MCF 10A (cell line): ENCODE results near the gene EEF1A2. TPM values are rescaled to one million over a fixed set of nuclear protein-coding genes. Genes with fewer than 3 reads are reported as not detected.

Experiments
- BruUV-seq: library from RNA; stranded (reverse); fragments of 400-500 nt; replicated peaks from 2 replicates; lab custom pipeline; 2021; lab: Mats Ljungman, UMichigan
- CTCF ChIA-PET: fragments of 300-600 bp; sonication (Branson Sonifier 250); formaldehyde crosslinking; extraction: SDS; loops from one replicate; lab custom pipeline; 2021; ENCODE audit warnings: antibody characterized with exemption, inconsistent platforms; lab: Yijun Ruan, JAX
- POLR2A ChIA-PET: fragments of 300-600, 350-650 bp; sonication (Branson Sonifier 250); formaldehyde crosslinking; extraction: SDS; loops from one replicate; lab custom pipeline; 2020; ENCODE audit warnings: antibody characterized with exemption, inconsistent platforms; lab: Yijun Ruan, JAX
- DNase-seq: peaks from one replicate; pipeline ENCODE4 v3.0.0-alpha.2; 2018; ENCODE audit not compliant: unreplicated experiment
- H3K27ac Mint-ChIP-seq: one replicate; pipeline ENCODE4 v1.8.0; 2022; ENCODE audit warnings: mild to moderate bottlenecking, low read depth, mixed read lengths; ENCODE audit not compliant: unreplicated experiment
- H3K27me3 Mint-ChIP-seq: one replicate; pipeline ENCODE4 v1.8.0; 2022; ENCODE audit warnings: mixed read lengths; ENCODE audit not compliant: insufficient read depth, unreplicated experiment
- H3K36me3 Mint-ChIP-seq: one replicate; pipeline ENCODE4 v1.8.0; 2022; ENCODE audit warnings: mild to moderate bottlenecking, moderate library complexity, mixed read lengths; ENCODE audit not compliant: insufficient read depth, unreplicated experiment
- H3K4me1 Mint-ChIP-seq: one replicate; pipeline ENCODE4 v1.8.0; 2022; ENCODE audit warnings: mixed read lengths; ENCODE audit not compliant: insufficient read depth, unreplicated experiment
- H3K4me3 Mint-ChIP-seq: one replicate; pipeline ENCODE4 v1.8.0; 2022; ENCODE audit warnings: mild to moderate bottlenecking, moderate library complexity, mixed read lengths; ENCODE audit not compliant: unreplicated experiment
- H3K9me3 Mint-ChIP-seq: one replicate; pipeline ENCODE4 v1.8.0; 2022; ENCODE audit warnings: mixed read lengths; ENCODE audit not compliant: unreplicated experiment
- intact Hi-C: fragments of 100-400 bp; cut with micrococcal nuclease; formaldehyde crosslinking; loops from 2 replicates; pipeline ENCODE4 v1.14.1; 2022
- total RNA-seq: library from RNA; stranded (reverse); gene quantifications from 2 replicates; pipeline ENCODE4 v1.2.3, GENCODE V29; 2022
- TF ChIP-seq, protein P1 (sequence below): fragments of 200-600 bp; IDR thresholded peaks from one replicate; pipeline ENCODE4 v1.8.0; 2022; ENCODE audit warnings: antibody characterized with exemption, mild to moderate bottlenecking; ENCODE audit not compliant: unreplicated experiment

The EEF1A2 gene
- total RNA-seq, 1 experiment from 2014 or later: 3.3 TPM

DNA sequence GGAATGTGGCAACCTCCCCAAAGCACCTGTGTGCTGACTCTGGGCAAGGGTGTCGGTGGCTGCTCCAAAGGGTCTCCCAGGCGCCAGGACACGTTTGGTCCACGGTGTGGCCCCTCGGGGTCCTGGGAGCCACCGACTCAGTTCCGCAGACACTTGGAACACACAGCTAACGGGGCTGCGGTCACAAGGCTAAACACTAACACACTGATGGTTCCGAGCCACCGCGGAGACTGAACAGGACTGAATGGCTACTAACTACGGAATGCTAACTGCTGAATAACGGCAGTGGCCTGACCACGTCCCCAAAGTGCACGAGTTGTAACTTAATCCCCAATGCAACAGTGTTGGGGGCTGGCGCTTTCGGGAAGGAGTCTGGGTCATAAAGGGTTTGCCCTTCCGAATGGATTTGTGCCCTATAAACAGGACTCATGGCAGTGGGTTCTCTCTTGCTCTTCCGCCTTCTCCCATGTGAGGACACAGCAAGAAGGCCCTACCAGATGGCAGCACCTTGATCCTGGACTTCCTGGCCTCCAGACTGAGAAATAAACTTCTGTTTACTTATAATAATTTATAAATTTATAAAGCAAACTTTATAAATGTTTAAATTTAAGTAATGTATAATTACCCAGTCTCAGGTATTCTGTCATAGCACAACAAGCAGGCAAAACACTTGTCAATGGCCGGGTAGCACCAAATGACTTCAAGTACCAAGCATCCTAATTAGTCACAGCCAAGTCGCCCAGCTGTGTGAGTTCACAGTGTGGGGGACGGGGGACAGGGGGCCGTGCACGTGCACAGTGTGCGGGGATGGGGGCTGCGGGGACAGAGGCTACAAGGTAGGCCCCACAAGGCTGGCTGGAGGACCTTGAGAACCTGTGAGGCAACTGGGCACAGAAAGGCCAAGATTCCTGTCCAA, 2.3 kb upstream of the EEF1A2 start:
- BruUV-seq: no TSS peak
- Mint-ChIP-seq H3K4me3 (no peak overlapping the region), H3K9me3 (no peaks in the 10 kb centered on the region), H3K4me1 (no peaks in the 10 kb centered on the region), H3K27ac (no peak overlapping the region), H3K36me3 (no peaks in the 10 kb centered on the region), H3K27me3 (no peaks in the 10 kb centered on the region)
- TF ChIP-seq, protein P1, sequence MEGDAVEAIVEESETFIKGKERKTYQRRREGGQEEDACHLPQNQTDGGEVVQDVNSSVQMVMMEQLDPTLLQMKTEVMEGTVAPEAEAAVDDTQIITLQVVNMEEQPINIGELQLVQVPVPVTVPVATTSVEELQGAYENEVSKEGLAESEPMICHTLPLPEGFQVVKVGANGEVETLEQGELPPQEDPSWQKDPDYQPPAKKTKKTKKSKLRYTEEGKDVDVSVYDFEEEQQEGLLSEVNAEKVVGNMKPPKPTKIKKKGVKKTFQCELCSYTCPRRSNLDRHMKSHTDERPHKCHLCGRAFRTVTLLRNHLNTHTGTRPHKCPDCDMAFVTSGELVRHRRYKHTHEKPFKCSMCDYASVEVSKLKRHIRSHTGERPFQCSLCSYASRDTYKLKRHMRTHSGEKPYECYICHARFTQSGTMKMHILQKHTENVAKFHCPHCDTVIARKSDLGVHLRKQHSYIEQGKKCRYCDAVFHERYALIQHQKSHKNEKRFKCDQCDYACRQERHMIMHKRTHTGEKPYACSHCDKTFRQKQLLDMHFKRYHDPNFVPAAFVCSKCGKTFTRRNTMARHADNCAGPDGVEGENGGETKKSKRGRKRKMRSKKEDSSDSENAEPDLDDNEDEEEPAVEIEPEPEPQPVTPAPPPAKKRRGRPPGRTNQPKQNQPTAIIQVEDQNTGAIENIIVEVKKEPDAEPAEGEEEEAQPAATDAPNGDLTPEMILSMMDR: no peak
- intact Hi-C loops: no loop called here
- ChIA-PET POLR2A (interaction anchor here (0.6 to 0.8 kb wide), 2 partner anchors 8 to 157 kb away, joined by 3 read pairs; no protein-coding TSS in a partner anchor), CTCF (no interaction called here)
- DNase-seq: no peak

DNA sequence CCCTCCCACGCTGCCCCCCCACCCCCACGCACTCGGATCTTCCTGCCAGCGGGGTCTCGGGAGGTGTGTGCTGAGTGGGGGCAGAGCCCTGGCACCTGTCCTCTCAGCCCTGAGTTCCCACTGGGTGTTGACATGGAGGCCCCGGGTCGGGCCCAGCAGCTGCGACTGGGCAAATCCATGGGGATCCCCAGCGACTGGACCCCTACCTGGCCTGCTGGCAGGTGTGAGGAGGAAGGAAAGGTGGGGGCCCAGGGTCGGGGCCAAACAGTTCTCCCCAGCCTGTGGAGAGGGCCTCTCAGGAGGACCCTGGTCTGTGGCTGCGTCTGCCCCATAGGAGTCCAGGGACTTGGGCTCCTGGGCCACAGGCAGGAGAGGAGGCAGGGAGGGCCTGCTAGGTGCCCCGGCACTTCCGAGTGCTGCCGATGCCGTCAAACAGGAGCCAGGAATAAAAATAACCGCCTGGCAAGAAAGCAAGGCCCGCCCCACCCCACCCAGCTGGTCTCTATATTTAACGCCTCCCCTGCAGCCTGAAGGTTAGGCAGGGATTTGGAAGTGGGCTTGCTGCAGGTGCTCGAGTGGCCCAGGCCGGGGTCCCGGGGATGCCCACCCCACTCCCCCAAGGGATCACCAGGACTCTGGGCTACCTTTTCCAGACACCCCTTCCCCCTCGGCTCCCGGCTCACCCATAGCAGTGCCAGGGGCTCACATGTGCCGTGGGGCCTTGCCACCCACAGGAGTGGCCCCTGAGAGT, 1.4 kb upstream of the EEF1A2 start:
- intact Hi-C loops: no loop called here
- H3K27me3 Mint-ChIP-seq: no peaks in the 10 kb centered on the region
- no peak overlapping the region for H3K4me3 Mint-ChIP-seq
- TF ChIP-seq, protein P1: no peak
- ChIA-PET POLR2A (no interaction called here), CTCF (no interaction called here)
- H3K27ac Mint-ChIP-seq: no peak overlapping the region
- DNase-seq: no peak
- no peaks in the 10 kb centered on the region for H3K36me3 Mint-ChIP-seq
- no peaks in the 10 kb centered on the region for H3K9me3 Mint-ChIP-seq
- BruUV-seq: no TSS peak
- no peaks in the 10 kb centered on the region for H3K4me1 Mint-ChIP-seq

DNA sequence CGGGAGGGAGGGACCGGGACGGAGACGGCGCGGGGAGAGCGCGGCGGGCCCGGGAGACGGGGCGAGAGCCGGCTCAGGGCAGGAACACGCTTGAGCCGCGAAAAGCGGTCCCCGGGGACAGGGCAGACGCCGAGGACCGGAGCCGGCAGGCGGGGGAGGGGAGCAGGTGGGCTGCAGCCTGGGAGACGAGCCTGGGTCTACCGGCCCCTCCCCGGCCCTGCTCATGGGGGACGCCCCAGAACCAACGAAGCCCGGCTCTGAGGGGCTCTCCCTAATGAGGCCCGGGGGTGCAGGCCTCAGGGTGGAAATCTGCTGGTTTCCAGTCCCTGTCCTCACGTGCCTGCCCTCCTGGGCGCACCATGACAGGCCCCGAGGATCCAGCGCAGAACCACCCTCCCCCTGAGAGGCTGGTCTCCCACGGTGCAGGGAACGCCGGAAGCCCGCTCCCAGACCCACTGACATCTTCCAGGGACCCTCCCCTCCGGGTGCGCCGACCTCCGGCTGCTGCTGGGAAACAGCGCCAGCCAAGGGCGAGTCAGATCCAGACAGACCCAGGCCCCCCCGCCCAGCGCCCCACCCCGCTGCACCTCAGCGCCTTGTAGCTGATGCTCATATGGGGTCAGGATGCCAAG, 571 bp upstream of the EEF1A2 start:
- no peak overlapping the region for H3K4me3 Mint-ChIP-seq
- no peak overlapping the region for H3K27ac Mint-ChIP-seq
- no peaks in the 10 kb centered on the region for H3K36me3 Mint-ChIP-seq
- H3K4me1 Mint-ChIP-seq: no peaks in the 10 kb centered on the region
- POLR2A ChIA-PET: no interaction called here
- BruUV-seq: no TSS peak
- H3K27me3 Mint-ChIP-seq: no peaks in the 10 kb centered on the region
- no peak for DNase-seq
- TF ChIP-seq, protein P1: no peak
- intact Hi-C loops: no loop called here
- CTCF ChIA-PET: no interaction called here
- H3K9me3 Mint-ChIP-seq: no peaks in the 10 kb centered on the region
